Astrocyte of the hippocampus (primary cell): ENCODE results near the gene ADGRL3.

ENCODE experiments used
- DNase-seq: peaks from one replicate; pipeline ENCODE4 v3.0.0; 2011; ENCODE audit warnings: low read depth, low spot score

ADGRL3 gene

GRCh38 chr4:61889117-61889516 lies 689.0 kb downstream of the ADGRL3 start:
- no peak for DNase-seq

- no peak for DNase-seq
Measured at GRCh38 chr4:61890321-61890720, 690.2 kb downstream of the ADGRL3 start.

GRCh38 chr4:61891953-61892352 lies 691.8 kb downstream of the ADGRL3 start:
- DNase-seq = no peak

GRCh38 chr4:61896634-61897033 lies 696.5 kb downstream of the ADGRL3 start:
- DNase-seq = no peak

GRCh38 chr4:61909031-61909430 lies 708.9 kb downstream of the ADGRL3 start:
- DNase-seq = no peak

- DNase-seq = peak; percentile 22
Measured at GRCh38 chr4:61911313-61911756, 711.2 kb downstream of the ADGRL3 start.

GRCh38 chr4:61913619-61914018 lies 713.5 kb downstream of the ADGRL3 start:
- DNase-seq = no peak

- DNase-seq = no peak
Measured at GRCh38 chr4:61915501-61915900, 715.4 kb downstream of the ADGRL3 start.

GRCh38 chr4:61918507-61918906 lies 718.4 kb downstream of the ADGRL3 start:
- DNase-seq = no peak

GRCh38 chr4:61918987-61919386 lies 718.9 kb downstream of the ADGRL3 start:
- DNase-seq = peak; percentile 45

GRCh38 chr4:61919561-61919960 lies 719.4 kb downstream of the ADGRL3 start:
- no peak for DNase-seq

GRCh38 chr4:61921920-61922319 lies 721.8 kb downstream of the ADGRL3 start:
- no peak for DNase-seq

GRCh38 chr4:61922766-61923165 lies 722.6 kb downstream of the ADGRL3 start:
- no peak for DNase-seq

GRCh38 chr4:61923179-61923578 lies 723.1 kb downstream of the ADGRL3 start:
- DNase-seq = peak; percentile 27

- DNase-seq = no peak
Measured at GRCh38 chr4:61924131-61924530, 724.0 kb downstream of the ADGRL3 start.

- no peak for DNase-seq
Measured at GRCh38 chr4:61933527-61933926, 733.4 kb downstream of the ADGRL3 start.

GRCh38 chr4:61934198-61934597 lies 734.1 kb downstream of the ADGRL3 start:
- DNase-seq = no peak

GRCh38 chr4:61938250-61938846 lies 738.2 kb downstream of the ADGRL3 start:
- no peak for DNase-seq

- DNase-seq = no peak
Measured at GRCh38 chr4:61950625-61951024, 750.5 kb downstream of the ADGRL3 start.

GRCh38 chr4:61953386-61953785 lies 753.3 kb downstream of the ADGRL3 start:
- peak; percentile 19 for DNase-seq

- no peak for DNase-seq
Measured at GRCh38 chr4:61958591-61958990, 758.5 kb downstream of the ADGRL3 start.

- no peak for DNase-seq
Measured at GRCh38 chr4:61959087-61959486, 759.0 kb downstream of the ADGRL3 start.

- DNase-seq = no peak
Measured at GRCh38 chr4:61984260-61984909, 784.3 kb downstream of the ADGRL3 start.

- DNase-seq = no peak
Measured at GRCh38 chr4:61985426-61985825, 785.3 kb downstream of the ADGRL3 start.
